ENCODE data around the gene SHROOM2. TPM values are rescaled to one million over a fixed set of nuclear protein-coding genes. Genes with fewer than 3 reads are reported as not detected.
A peak's percentile ranks its signal among the peaks of the same experiment; 100 is the strongest.
"Not testable (repeated sequence)": the region's sequence is repeated elsewhere in the genome, so short reads cannot be mapped to it uniquely, and the experiment has no call there.

Gene SHROOM2
- total RNA-seq, 1 donor from 2014 or later: 6.9 TPM

GRCh38 chrX:9829308-9830267, 43.4 kb downstream of the SHROOM2 start:
- DNase-seq (ENCODE audit: low read depth, low spot score): no peak

GRCh38 chrX:9832811-9833210, 46.6 kb downstream of the SHROOM2 start:
- DNase-seq (ENCODE audit: low read depth, low spot score): peak; percentile 27

- no peak for DNase-seq (ENCODE audit: low read depth, low spot score)
Observed at GRCh38 chrX:9835585-9836210, 49.5 kb downstream of the SHROOM2 start.

GRCh38 chrX:9842541-9842940, 56.3 kb downstream of the SHROOM2 start:
- DNase-seq (ENCODE audit: low read depth, low spot score): no peak

- no peak for DNase-seq (ENCODE audit: low read depth, low spot score)
Observed at GRCh38 chrX:9844936-9845577, 58.8 kb downstream of the SHROOM2 start.

- no peak for DNase-seq (ENCODE audit: low read depth, low spot score)
Observed at GRCh38 chrX:9845578-9845952, 59.3 kb downstream of the SHROOM2 start.

- no peak for DNase-seq (ENCODE audit: low read depth, low spot score)
Observed at GRCh38 chrX:9846631-9847030, 60.4 kb downstream of the SHROOM2 start.

- no peak for DNase-seq (ENCODE audit: low read depth, low spot score)
Observed at GRCh38 chrX:9847071-9847470, 60.8 kb downstream of the SHROOM2 start.

GRCh38 chrX:9848718-9849479, 62.7 kb downstream of the SHROOM2 start:
- no peak for DNase-seq (ENCODE audit: low read depth, low spot score)

- no peak for DNase-seq (ENCODE audit: low read depth, low spot score)
Observed at GRCh38 chrX:9851890-9852289, 65.7 kb downstream of the SHROOM2 start.

- DNase-seq (ENCODE audit: low read depth, low spot score): no peak
Observed at GRCh38 chrX:9853307-9853706, 67.1 kb downstream of the SHROOM2 start.

- DNase-seq (ENCODE audit: low read depth, low spot score): no peak
Observed at GRCh38 chrX:9855561-9856283, 69.5 kb downstream of the SHROOM2 start.

GRCh38 chrX:9856588-9856987, 70.4 kb downstream of the SHROOM2 start:
- DNase-seq (ENCODE audit: low read depth, low spot score): no peak

GRCh38 chrX:9857575-9858474, 71.6 kb downstream of the SHROOM2 start:
- DNase-seq (ENCODE audit: low read depth, low spot score): no peak

GRCh38 chrX:9858684-9859083, 72.5 kb downstream of the SHROOM2 start:
- DNase-seq (ENCODE audit: low read depth, low spot score): not testable (repeated sequence)

- no peak for DNase-seq (ENCODE audit: low read depth, low spot score)
Observed at GRCh38 chrX:9859711-9860555, 73.7 kb downstream of the SHROOM2 start.

GRCh38 chrX:9860826-9861225, 74.6 kb downstream of the SHROOM2 start:
- DNase-seq (ENCODE audit: low read depth, low spot score): no peak

- DNase-seq (ENCODE audit: low read depth, low spot score): no peak
Observed at GRCh38 chrX:9861711-9862110, 75.5 kb downstream of the SHROOM2 start.

GRCh38 chrX:9862525-9862924, 76.3 kb downstream of the SHROOM2 start:
- DNase-seq (ENCODE audit: low read depth, low spot score): no peak
